Hepatocyte (in vitro differentiated cells): ENCODE measurements around the gene ZNF548.

Experiments used
- EZH2 ChIP-seq: fragments of 200-600 bp; sonication (generic); IDR thresholded peaks from 2 replicates; pipeline ENCODE4 v1.6.1; 2016; ENCODE audit warnings: antibody characterized with exemption, mild to moderate bottlenecking, borderline replicate concordance
- EZH2phosphoT487 ChIP-seq: fragments of 200-600 bp; sonication (generic); IDR thresholded peaks from one replicate; pipeline ENCODE4 v1.6.1; 2018; ENCODE audit warnings: antibody characterized with exemption, mild to moderate bottlenecking, low read depth, moderate library complexity; ENCODE audit not compliant: unreplicated experiment, severe bottlenecking
- TF ChIP-seq, protein P1 (sequence below): fragments of 200-600 bp; sonication (generic); IDR thresholded peaks from 2 replicates; pipeline ENCODE4 v1.5.1; 2016; ENCODE audit warnings: antibody characterized with exemption, mild to moderate bottlenecking; ENCODE audit not compliant: poor library complexity

DNA sequence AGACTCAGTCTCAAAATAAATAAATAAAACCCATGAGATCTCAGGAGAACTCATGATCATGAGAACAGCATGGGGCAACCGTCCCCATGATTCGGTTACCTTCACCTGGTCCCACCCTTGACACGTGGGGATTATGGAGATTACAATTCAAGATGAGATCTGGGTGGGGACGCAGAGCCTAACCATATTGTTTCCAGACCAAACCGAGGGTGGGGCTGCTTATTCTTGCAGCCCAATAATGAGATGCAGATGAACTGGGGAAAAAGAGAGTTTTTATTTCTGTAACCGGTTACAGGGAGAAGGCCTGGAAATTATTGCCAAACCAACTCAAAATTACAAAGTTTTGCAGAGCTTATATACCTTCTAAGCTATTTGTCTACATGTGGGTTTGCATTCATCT is 13.5 kb upstream of the ZNF548 start:
- no peak for TF ChIP-seq EZH2phosphoT487
- TF ChIP-seq, protein P1, sequence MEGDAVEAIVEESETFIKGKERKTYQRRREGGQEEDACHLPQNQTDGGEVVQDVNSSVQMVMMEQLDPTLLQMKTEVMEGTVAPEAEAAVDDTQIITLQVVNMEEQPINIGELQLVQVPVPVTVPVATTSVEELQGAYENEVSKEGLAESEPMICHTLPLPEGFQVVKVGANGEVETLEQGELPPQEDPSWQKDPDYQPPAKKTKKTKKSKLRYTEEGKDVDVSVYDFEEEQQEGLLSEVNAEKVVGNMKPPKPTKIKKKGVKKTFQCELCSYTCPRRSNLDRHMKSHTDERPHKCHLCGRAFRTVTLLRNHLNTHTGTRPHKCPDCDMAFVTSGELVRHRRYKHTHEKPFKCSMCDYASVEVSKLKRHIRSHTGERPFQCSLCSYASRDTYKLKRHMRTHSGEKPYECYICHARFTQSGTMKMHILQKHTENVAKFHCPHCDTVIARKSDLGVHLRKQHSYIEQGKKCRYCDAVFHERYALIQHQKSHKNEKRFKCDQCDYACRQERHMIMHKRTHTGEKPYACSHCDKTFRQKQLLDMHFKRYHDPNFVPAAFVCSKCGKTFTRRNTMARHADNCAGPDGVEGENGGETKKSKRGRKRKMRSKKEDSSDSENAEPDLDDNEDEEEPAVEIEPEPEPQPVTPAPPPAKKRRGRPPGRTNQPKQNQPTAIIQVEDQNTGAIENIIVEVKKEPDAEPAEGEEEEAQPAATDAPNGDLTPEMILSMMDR, result no peak
- no peak for TF ChIP-seq EZH2
